GM23248 (cell line): ENCODE results near the gene CTNNA3. TPM values are rescaled to one million over a fixed set of nuclear protein-coding genes. Genes with fewer than 3 reads are reported as not detected.

Experiments
- DNase-seq: peaks from one replicate; pipeline ENCODE4 v3.0.0-alpha.2; 2015
- H2AFZ ChIP-seq: fragments of 200-600 bp; sonication (generic); 2 replicates; pipeline ENCODE4 v1.6.1; 2016; ENCODE audit warnings: antibody characterized with exemption
- H3F3A ChIP-seq: fragments of 200-600 bp; sonication (generic); 2 replicates; pipeline ENCODE4 v1.6.1; 2016; ENCODE audit warnings: mild to moderate bottlenecking, antibody characterized with exemption, mixed run types; ENCODE audit not compliant: insufficient read depth
- H3K27ac ChIP-seq: fragments of 200-600 bp; sonication (generic); 2 replicates; pipeline ENCODE4 v1.5.1; 2016; ENCODE audit warnings: mild to moderate bottlenecking
- H3K27me3 ChIP-seq: fragments of 200-600 bp; sonication (generic); replicated peaks from 2 replicates; pipeline ENCODE4 v1.6.1; 2016; ENCODE audit warnings: mild to moderate bottlenecking; ENCODE audit not compliant: insufficient read depth
- H3K36me3 ChIP-seq: fragments of 200-600 bp; sonication (generic); 2 replicates; pipeline ENCODE4 v1.6.1; 2016; ENCODE audit warnings: low read depth, mild to moderate bottlenecking
- H3K4me1 ChIP-seq: fragments of 200-600 bp; sonication (generic); 2 replicates; pipeline ENCODE4 v1.6.1; 2016; ENCODE audit warnings: mild to moderate bottlenecking; ENCODE audit not compliant: insufficient read depth
- H3K4me2 ChIP-seq: fragments of 200-600 bp; sonication (generic); one replicate; pipeline ENCODE4 v1.6.1; 2016; ENCODE audit warnings: mild to moderate bottlenecking; ENCODE audit not compliant: unreplicated experiment
- H3K4me3 ChIP-seq: fragments of 200-600 bp; sonication (generic); 2 replicates; pipeline ENCODE4 v1.5.1; 2016; ENCODE audit warnings: mild to moderate bottlenecking
- H3K79me2 ChIP-seq: fragments of 200-600 bp; sonication (generic); 2 replicates; pipeline ENCODE4 v1.6.1; 2016; ENCODE audit warnings: mild to moderate bottlenecking; ENCODE audit not compliant: insufficient read depth
- H3K9ac ChIP-seq: fragments of 200-600 bp; sonication (generic); 2 replicates; pipeline ENCODE4 v1.6.1; 2016; ENCODE audit warnings: mild to moderate bottlenecking
- H3K9me2 ChIP-seq: fragments of 200-600 bp; sonication (generic); 2 replicates; pipeline ENCODE4 v1.6.1; 2016; ENCODE audit warnings: mixed run types, mild to moderate bottlenecking, moderate library complexity; ENCODE audit not compliant: insufficient read depth
- H3K9me3 ChIP-seq: fragments of 200-600 bp; sonication (generic); one replicate; pipeline ENCODE4 v1.6.1; 2017; ENCODE audit warnings: low read depth
- H4K20me1 ChIP-seq: fragments of 200-600 bp; sonication (generic); 2 replicates; pipeline ENCODE4 v1.6.0; 2016; ENCODE audit not compliant: insufficient read depth
- EZH2 ChIP-seq: fragments of 200-600 bp; sonication (generic); IDR thresholded peaks from 2 replicates; pipeline ENCODE4 v1.6.1; 2018; ENCODE audit warnings: antibody characterized with exemption, mild to moderate bottlenecking; ENCODE audit not compliant: insufficient read depth, poor library complexity, severe bottlenecking
- EZH2phosphoT487 ChIP-seq: fragments of 200-600 bp; sonication (generic); IDR thresholded peaks from 2 replicates; pipeline ENCODE4 v1.6.1; 2018; ENCODE audit warnings: antibody characterized with exemption, moderate library complexity, mild to moderate bottlenecking, low read depth; ENCODE audit not compliant: insufficient read depth
- WGBS, 2 experiments: methylation state at CpG; one replicate each; pipeline ENCODE4 v1.1.6; 2015 to 2017; ENCODE audit warnings: low lambda C conversion rate in 2 of 2, low coverage in 1 of 2; ENCODE audit errors: missing lambda C conversion rate in 2 of 2; 5-methylcytosine and 5-hydroxymethylcytosine counted together
- in situ Hi-C: fragments of 300-500 bp; cut with MboI; formaldehyde crosslinking; loops from 2 replicates; pipeline ENCODE4 v1.15.0; 2020
- polyA plus RNA-seq: library from polyadenylated mRNA; unstranded; fragments of >200 nt; fragmentation: Nextera tagmentation; extraction: Ambion mirVana; gene quantifications from 2 replicates; pipeline ENCODE4 v1.2.1, GENCODE V29; 2016
- total RNA-seq: library from RNA; depleted of rRNA; stranded (reverse); fragments of >200 nt; shearing (Covaris generic); gene quantifications from 2 replicates; pipeline ENCODE4 v1.2.3, GENCODE V29; 2014

The CTNNA3 gene
- total and polyA plus RNA-seq, 2 experiments from 2014 or later = not detected

GRCh38 chr10:66892871-66893270 lies 803.1 kb downstream of the CTNNA3 start:
- Histone ChIP-seq H3K4me2 (no peak overlapping the region), H3K27me3 (no peaks in the 10 kb centered on the region), H3K9me2 (no peaks in the 10 kb centered on the region), H3K27ac (no peak overlapping the region), H4K20me1 (no peaks in the 10 kb centered on the region), H3K79me2 (no peaks in the 10 kb centered on the region), H3K9ac (no peak overlapping the region), H3K36me3 (no peaks in the 10 kb centered on the region), H3K9me3 (no peaks in the 10 kb centered on the region), H3F3A (no peaks in the 10 kb centered on the region), H3K4me1 (no peaks in the 10 kb centered on the region), H3K4me3 (no peak overlapping the region), H2AFZ (no peak overlapping the region)
- in situ Hi-C loops = no loop called here
- 0 to 4% methylated on average over 2 of the region's 2 CpGs for WGBS, 2 experiments
- no peak for TF ChIP-seq EZH2
- no peak for TF ChIP-seq EZH2phosphoT487
- no peak for DNase-seq

- no peak overlapping the region for H3K4me2 ChIP-seq
- no peak overlapping the region for H2AFZ ChIP-seq
- no peaks in the 10 kb centered on the region for H3K27me3 ChIP-seq
- no peak overlapping the region for H3K4me3 ChIP-seq
- H3K9me3 ChIP-seq = no peaks in the 10 kb centered on the region
- 5 to 8% methylated on average over 1 of the region's 1 CpG for WGBS, 2 experiments
- H3F3A ChIP-seq = no peaks in the 10 kb centered on the region
- H3K27ac ChIP-seq = no peak overlapping the region
- in situ Hi-C loops = no loop called here
- H3K9me2 ChIP-seq = no peaks in the 10 kb centered on the region
- H3K9ac ChIP-seq = no peak overlapping the region
- no peaks in the 10 kb centered on the region for H3K4me1 ChIP-seq
- no peaks in the 10 kb centered on the region for H4K20me1 ChIP-seq
- TF ChIP-seq EZH2phosphoT487 = no peak
- no peak for TF ChIP-seq EZH2
- H3K79me2 ChIP-seq = no peaks in the 10 kb centered on the region
- no peaks in the 10 kb centered on the region for H3K36me3 ChIP-seq
- no peak for DNase-seq
Observed at GRCh38 chr10:66888237-66888636, 807.8 kb downstream of the CTNNA3 start.

GRCh38 chr10:66886848-66887247 lies 809.1 kb downstream of the CTNNA3 start:
- H3K9me2 ChIP-seq = no peaks in the 10 kb centered on the region
- H3K79me2 ChIP-seq = no peaks in the 10 kb centered on the region
- no peak for TF ChIP-seq EZH2
- TF ChIP-seq EZH2phosphoT487 = no peak
- no peak overlapping the region for H3K27ac ChIP-seq
- H3K4me3 ChIP-seq = no peak overlapping the region
- no peaks in the 10 kb centered on the region for H3K36me3 ChIP-seq
- H3K4me2 ChIP-seq = no peak overlapping the region
- in situ Hi-C loops = no loop called here
- H3K27me3 ChIP-seq = no peaks in the 10 kb centered on the region
- DNase-seq = no peak
- H3K9me3 ChIP-seq = no peaks in the 10 kb centered on the region
- H2AFZ ChIP-seq = no peak overlapping the region
- H3F3A ChIP-seq = no peaks in the 10 kb centered on the region
- no peaks in the 10 kb centered on the region for H3K4me1 ChIP-seq
- H3K9ac ChIP-seq = no peak overlapping the region
- no peaks in the 10 kb centered on the region for H4K20me1 ChIP-seq

- Histone ChIP-seq H2AFZ (no peak overlapping the region), H3K4me1 (no peaks in the 10 kb centered on the region), H4K20me1 (no peaks in the 10 kb centered on the region), H3K9me3 (no peaks in the 10 kb centered on the region), H3K79me2 (no peaks in the 10 kb centered on the region), H3K36me3 (no peaks in the 10 kb centered on the region), H3K27ac (no peak overlapping the region), H3K9me2 (no peaks in the 10 kb centered on the region), H3K4me2 (no peak overlapping the region), H3F3A (no peaks in the 10 kb centered on the region), H3K27me3 (no peaks in the 10 kb centered on the region), H3K4me3 (no peak overlapping the region), H3K9ac (no peak overlapping the region)
- TF ChIP-seq EZH2phosphoT487 (no peak), EZH2 (no peak)
- in situ Hi-C loops = no loop called here
- 5 to 15% methylated on average over 2 of the region's 2 CpGs for WGBS, 2 experiments
- DNase-seq = no peak
Observed at GRCh38 chr10:66882271-66882670, 813.7 kb downstream of the CTNNA3 start.

- Histone ChIP-seq H3K9me2 (no peaks in the 10 kb centered on the region), H3K4me3 (no peak overlapping the region), H3K4me1 (no peaks in the 10 kb centered on the region), H3K36me3 (no peaks in the 10 kb centered on the region), H3K79me2 (no peaks in the 10 kb centered on the region), H3F3A (no peaks in the 10 kb centered on the region), H2AFZ (no peak overlapping the region), H3K27me3 (no peaks in the 10 kb centered on the region), H3K4me2 (no peak overlapping the region), H3K27ac (no peak overlapping the region), H3K9me3 (no peaks in the 10 kb centered on the region), H3K9ac (no peak overlapping the region), H4K20me1 (no peaks in the 10 kb centered on the region)
- in situ Hi-C loops = no loop called here
- TF ChIP-seq EZH2phosphoT487 = no peak
- no peak for TF ChIP-seq EZH2
- no peak for DNase-seq
- WGBS, 2 experiments = 6 to 9% methylated on average over 3 of the region's 3 CpGs
Observed at GRCh38 chr10:66881814-66882213, 814.2 kb downstream of the CTNNA3 start.
